Neural cell (in vitro differentiated cells): Measurements from ENCODE around the gene CRY2. TPM values are rescaled to one million over a fixed set of nuclear protein-coding genes. Genes with fewer than 3 reads are reported as not detected.
A peak's percentile ranks its signal among the peaks of the same experiment; 100 is the strongest.

Experiments
- H2AFZ ChIP-seq: fragments of 200-600, 300-800 bp; sonication (generic), shearing (Covaris generic); 2 replicates; pipeline ENCODE4 v1.6.0; 2014; ENCODE audit warnings: low read depth, mild to moderate bottlenecking, antibody characterized with exemption, low read length, moderate library complexity
- H3F3A ChIP-seq: fragments of 200-600 bp; shearing (Covaris generic); 2 replicates; pipeline ENCODE4 v1.6.1; 2016; ENCODE audit warnings: mild to moderate bottlenecking, moderate library complexity, mixed read lengths, antibody characterized with exemption, low read length; ENCODE audit not compliant: insufficient read depth, poor library complexity, severe bottlenecking
- H3K27ac ChIP-seq: fragments of 200-600, 300-800 bp; sonication (generic), shearing (Covaris generic); 2 replicates; pipeline ENCODE4 v1.5.1; 2014; ENCODE audit warnings: mild to moderate bottlenecking, low read length, moderate library complexity
- H3K27me3 ChIP-seq: fragments of 300-800, 200-600 bp; sonication (generic), shearing (Covaris generic); 2 replicates; pipeline ENCODE4 v1.6.0; 2014; ENCODE audit warnings: mild to moderate bottlenecking, low read depth, low read length, moderate library complexity; ENCODE audit not compliant: insufficient read depth
- H3K36me3 ChIP-seq: fragments of 300-800, 200-600 bp; sonication (generic), shearing (Covaris generic); 2 replicates; pipeline ENCODE4 v1.5.1; 2014; ENCODE audit warnings: mild to moderate bottlenecking, antibody characterized with exemption, low read length, moderate library complexity; ENCODE audit not compliant: insufficient read depth
- H3K4me2 ChIP-seq: fragments of 300-800, 200-600 bp; sonication (generic), shearing (Covaris generic); 2 replicates; pipeline ENCODE4 v1.6.0; 2014; ENCODE audit warnings: mild to moderate bottlenecking, low read length
- H3K4me3 ChIP-seq: fragments of 300-800, 200-600 bp; sonication (generic), shearing (Covaris generic); 2 replicates; pipeline ENCODE4 v1.5.1; 2014; ENCODE audit warnings: mild to moderate bottlenecking, low read length, moderate library complexity
- H3K79me2 ChIP-seq: fragments of 200-600 bp; shearing (Covaris generic); replicated peaks from 2 replicates; pipeline ENCODE4 v1.6.0; 2014; ENCODE audit warnings: mild to moderate bottlenecking, low read length, moderate library complexity; ENCODE audit not compliant: insufficient read depth
- H3K9ac ChIP-seq: fragments of 300-800, 200-600 bp; sonication (generic), shearing (Covaris generic); 2 replicates; pipeline ENCODE4 v1.6.1; 2016; ENCODE audit warnings: mild to moderate bottlenecking, low read length, mixed read lengths
- H3K9me2 ChIP-seq: fragments of 200-600 bp; shearing (Covaris generic); 2 replicates; pipeline ENCODE4 v1.6.1; 2016; ENCODE audit warnings: mild to moderate bottlenecking, low read length, mixed read lengths; ENCODE audit not compliant: insufficient read depth
- H3K9me3 ChIP-seq: fragments of 200-600, 300-800 bp; sonication (generic), shearing (Covaris generic); 2 replicates; pipeline ENCODE4 v1.6.1; 2016; ENCODE audit warnings: mild to moderate bottlenecking, mixed run types, low read length, moderate library complexity, mixed read lengths
- H4K20me1 ChIP-seq: fragments of 200-600 bp; shearing (Covaris generic); 2 replicates; pipeline ENCODE4 v1.6.1; 2016; ENCODE audit warnings: mild to moderate bottlenecking, mixed run types; ENCODE audit not compliant: insufficient read depth
- EP300 ChIP-seq: fragments of 450-650 bp; conservative IDR thresholded peaks from 2 replicates; pipeline ENCODE4 v1.6.1; 2014; ENCODE audit warnings: antibody characterized with exemption, mild to moderate bottlenecking, moderate library complexity; ENCODE audit not compliant: poor library complexity, severe bottlenecking
- EZH2 ChIP-seq: fragments of 200-600, 300-800 bp; shearing (Covaris generic), sonication (generic); IDR thresholded peaks from 2 replicates; pipeline ENCODE4 v1.6.1; 2014; ENCODE audit warnings: antibody characterized with exemption, low read length, borderline replicate concordance, mild to moderate bottlenecking; ENCODE audit not compliant: insufficient read depth, poor library complexity, severe bottlenecking
- MXI1 ChIP-seq: fragments of 450-650 bp; conservative IDR thresholded peaks from 2 replicates; pipeline ENCODE4 v1.6.1; 2014; ENCODE audit warnings: antibody characterized with exemption, mild to moderate bottlenecking; ENCODE audit not compliant: poor library complexity, severe bottlenecking
- POLR2AphosphoS5 ChIP-seq: IDR thresholded peaks from 2 replicates; pipeline ENCODE4 v1.6.1; 2012
- SMC3 ChIP-seq: fragments of 450-650 bp; conservative IDR thresholded peaks from 2 replicates; pipeline ENCODE4 v1.6.1; 2014; ENCODE audit warnings: antibody characterized with exemption, mild to moderate bottlenecking, moderate library complexity; ENCODE audit not compliant: poor library complexity
- TAF1 ChIP-seq: IDR thresholded peaks from 2 replicates; pipeline ENCODE4 v1.6.1; 2012; ENCODE audit warnings: low read depth
- polyA plus RNA-seq: library from polyadenylated mRNA; depleted of rRNA; stranded (reverse); fragments of >200 nt; gene quantifications from 2 replicates; pipeline ENCODE4 v1.2.3, GENCODE V29; 2014
- TF ChIP-seq, protein P1 (sequence below): fragments of 450-650 bp; IDR thresholded peaks from 2 replicates; pipeline ENCODE4 v1.5.1; 2014; ENCODE audit warnings: antibody characterized with exemption, mild to moderate bottlenecking, moderate library complexity; ENCODE audit not compliant: poor library complexity, severe bottlenecking
- TF ChIP-seq, protein P2 (sequence below): IDR thresholded peaks from 2 replicates; pipeline ENCODE4 v1.6.1; 2012; ENCODE audit warnings: borderline replicate concordance

CRY2 gene
- polyA plus RNA-seq, 1 donor from 2014 or later: 27.8 TPM

DNA sequence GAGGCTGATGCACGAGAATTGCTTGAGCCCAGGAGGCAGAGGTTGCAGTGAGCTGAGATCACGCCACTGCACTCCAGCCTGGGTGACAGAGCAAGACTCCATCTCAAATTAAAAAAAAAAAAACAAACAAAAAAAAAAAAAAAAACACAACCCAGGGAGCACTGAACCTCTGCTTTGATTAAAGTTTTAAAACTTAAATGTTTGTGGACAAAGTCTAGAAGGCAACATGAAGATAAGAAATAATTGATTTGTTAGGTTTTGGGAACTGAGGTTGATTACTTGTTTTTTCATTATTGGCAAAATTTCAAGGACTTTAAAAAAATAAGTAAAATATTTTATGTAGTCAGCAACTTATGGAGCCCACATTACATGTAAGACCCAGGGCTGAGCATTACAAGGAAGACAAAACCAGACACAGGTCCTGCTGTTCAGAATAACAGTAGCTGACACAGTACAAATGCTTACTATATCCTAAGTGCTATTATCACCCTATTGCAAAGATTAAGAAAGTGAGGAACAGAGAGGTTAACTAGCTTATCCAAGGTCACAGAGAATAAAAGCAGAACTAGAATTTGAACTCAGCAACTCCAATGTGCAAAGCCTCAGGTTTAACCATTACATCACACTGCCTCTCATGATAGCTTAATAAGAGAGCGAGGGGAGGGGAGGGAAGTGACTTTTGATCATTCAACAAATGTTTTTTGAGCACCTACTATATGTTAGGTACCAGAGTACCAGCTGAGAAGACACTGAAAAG is 2.3 kb upstream of the CRY2 start:
- TF ChIP-seq EP300 (no peak), TAF1 (no peak), POLR2AphosphoS5 (no peak), EZH2 (no peak), MXI1 (no peak)
- TF ChIP-seq, protein P1, sequence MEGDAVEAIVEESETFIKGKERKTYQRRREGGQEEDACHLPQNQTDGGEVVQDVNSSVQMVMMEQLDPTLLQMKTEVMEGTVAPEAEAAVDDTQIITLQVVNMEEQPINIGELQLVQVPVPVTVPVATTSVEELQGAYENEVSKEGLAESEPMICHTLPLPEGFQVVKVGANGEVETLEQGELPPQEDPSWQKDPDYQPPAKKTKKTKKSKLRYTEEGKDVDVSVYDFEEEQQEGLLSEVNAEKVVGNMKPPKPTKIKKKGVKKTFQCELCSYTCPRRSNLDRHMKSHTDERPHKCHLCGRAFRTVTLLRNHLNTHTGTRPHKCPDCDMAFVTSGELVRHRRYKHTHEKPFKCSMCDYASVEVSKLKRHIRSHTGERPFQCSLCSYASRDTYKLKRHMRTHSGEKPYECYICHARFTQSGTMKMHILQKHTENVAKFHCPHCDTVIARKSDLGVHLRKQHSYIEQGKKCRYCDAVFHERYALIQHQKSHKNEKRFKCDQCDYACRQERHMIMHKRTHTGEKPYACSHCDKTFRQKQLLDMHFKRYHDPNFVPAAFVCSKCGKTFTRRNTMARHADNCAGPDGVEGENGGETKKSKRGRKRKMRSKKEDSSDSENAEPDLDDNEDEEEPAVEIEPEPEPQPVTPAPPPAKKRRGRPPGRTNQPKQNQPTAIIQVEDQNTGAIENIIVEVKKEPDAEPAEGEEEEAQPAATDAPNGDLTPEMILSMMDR: no peak

DNA sequence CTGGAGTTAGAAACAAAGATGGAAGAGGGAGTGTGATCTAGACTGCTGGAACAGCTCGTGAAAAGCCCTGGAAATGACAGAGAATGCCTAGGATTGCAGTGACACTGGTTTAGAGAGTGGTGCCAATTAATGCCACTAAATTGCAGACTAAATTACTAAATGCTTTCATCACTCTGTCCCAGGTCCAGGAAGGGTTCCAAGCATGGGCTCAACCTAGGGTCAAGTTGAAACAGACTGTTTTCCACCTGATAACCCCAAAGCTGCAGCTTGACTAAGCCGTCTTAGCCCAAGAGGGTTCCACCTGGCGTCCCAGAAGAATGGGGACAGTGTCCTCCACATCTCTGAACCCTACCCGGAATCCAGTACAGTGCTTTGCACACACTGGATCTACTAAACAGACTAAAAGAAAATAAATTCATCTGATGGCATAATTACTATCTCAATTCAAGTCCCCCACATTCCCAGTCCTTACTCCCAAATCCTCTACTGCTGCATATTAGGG is 1.1 kb upstream of the CRY2 start:
- Histone ChIP-seq H3K9me3 (no peaks in the 10 kb centered on the region), H4K20me1 (no peaks in the 10 kb centered on the region), H3K9me2 (no peaks in the 10 kb centered on the region), H3K4me3 (no peak overlapping the region), H3K4me2 (no peak overlapping the region), H3K27ac (no peak overlapping the region), H3F3A (no peaks in the 10 kb centered on the region), H3K36me3 (no peaks in the 10 kb centered on the region), H3K9ac (no peak overlapping the region), H3K27me3 (peaks cover 17% of the 10 kb centered on the region), H3K79me2 (peaks cover 29% of the 10 kb centered on the region), H2AFZ (no peak overlapping the region)
- no peak for TF ChIP-seq SMC3

More for the DNA sequence above, 2.3 kb upstream of the CRY2 start:
- Histone ChIP-seq H3K9me2 (no peaks in the 10 kb centered on the region), H2AFZ (no peak overlapping the region), H4K20me1 (no peaks in the 10 kb centered on the region), H3K36me3 (no peaks in the 10 kb centered on the region), H3K9ac (no peak overlapping the region), H3K79me2 (peaks cover 19% of the 10 kb centered on the region), H3F3A (no peaks in the 10 kb centered on the region), H3K27ac (no peak overlapping the region), H3K4me3 (no peak overlapping the region), H3K27me3 (peaks cover 17% of the 10 kb centered on the region), H3K9me3 (no peaks in the 10 kb centered on the region), H3K4me2 (no peak overlapping the region)

DNA sequence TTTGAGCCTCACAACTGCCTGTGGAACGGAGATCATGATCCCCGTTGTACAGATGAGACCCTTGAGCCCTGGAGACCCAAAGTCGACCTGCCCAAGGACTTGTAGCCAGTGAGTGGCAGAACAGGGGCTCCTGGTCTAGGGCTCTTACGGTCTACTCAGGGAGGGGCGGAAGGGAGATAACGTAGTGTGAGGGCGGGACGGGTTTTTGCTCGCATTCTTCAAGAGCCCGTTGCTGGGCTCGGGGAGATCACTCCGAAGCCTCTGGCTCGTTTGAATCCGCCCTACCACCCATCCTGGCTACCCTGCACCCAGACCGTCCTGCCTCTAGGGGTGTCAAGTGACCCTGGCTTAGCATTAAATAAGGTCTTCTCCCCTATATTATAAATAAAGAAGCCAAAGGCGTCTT is 639 bp downstream of the CRY2 start:
- Histone ChIP-seq H3K36me3 (no peaks in the 10 kb centered on the region), H2AFZ (peak overlapping the region; percentile 57), H3K9me2 (no peaks in the 10 kb centered on the region), H3K4me2 (peak overlapping the region; percentile 98), H3K79me2 (peaks cover 42% of the 10 kb centered on the region), H3K9ac (peak overlapping the region; percentile 87), H3K4me3 (peak overlapping the region; percentile 83), H3K9me3 (no peaks in the 10 kb centered on the region), H3K27me3 (peaks cover 17% of the 10 kb centered on the region), H3F3A (no peaks in the 10 kb centered on the region), H3K27ac (peak overlapping the region; percentile 69), H4K20me1 (no peaks in the 10 kb centered on the region)
- TF ChIP-seq, protein P1: peak; percentile 35
- TF ChIP-seq TAF1: peak; percentile 3
- TF ChIP-seq, protein P2, sequence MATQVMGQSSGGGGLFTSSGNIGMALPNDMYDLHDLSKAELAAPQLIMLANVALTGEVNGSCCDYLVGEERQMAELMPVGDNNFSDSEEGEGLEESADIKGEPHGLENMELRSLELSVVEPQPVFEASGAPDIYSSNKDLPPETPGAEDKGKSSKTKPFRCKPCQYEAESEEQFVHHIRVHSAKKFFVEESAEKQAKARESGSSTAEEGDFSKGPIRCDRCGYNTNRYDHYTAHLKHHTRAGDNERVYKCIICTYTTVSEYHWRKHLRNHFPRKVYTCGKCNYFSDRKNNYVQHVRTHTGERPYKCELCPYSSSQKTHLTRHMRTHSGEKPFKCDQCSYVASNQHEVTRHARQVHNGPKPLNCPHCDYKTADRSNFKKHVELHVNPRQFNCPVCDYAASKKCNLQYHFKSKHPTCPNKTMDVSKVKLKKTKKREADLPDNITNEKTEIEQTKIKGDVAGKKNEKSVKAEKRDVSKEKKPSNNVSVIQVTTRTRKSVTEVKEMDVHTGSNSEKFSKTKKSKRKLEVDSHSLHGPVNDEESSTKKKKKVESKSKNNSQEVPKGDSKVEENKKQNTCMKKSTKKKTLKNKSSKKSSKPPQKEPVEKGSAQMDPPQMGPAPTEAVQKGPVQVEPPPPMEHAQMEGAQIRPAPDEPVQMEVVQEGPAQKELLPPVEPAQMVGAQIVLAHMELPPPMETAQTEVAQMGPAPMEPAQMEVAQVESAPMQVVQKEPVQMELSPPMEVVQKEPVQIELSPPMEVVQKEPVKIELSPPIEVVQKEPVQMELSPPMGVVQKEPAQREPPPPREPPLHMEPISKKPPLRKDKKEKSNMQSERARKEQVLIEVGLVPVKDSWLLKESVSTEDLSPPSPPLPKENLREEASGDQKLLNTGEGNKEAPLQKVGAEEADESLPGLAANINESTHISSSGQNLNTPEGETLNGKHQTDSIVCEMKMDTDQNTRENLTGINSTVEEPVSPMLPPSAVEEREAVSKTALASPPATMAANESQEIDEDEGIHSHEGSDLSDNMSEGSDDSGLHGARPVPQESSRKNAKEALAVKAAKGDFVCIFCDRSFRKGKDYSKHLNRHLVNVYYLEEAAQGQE: no peak
